GM19452 (cell line): ENCODE results near the gene DOCK4.
"Not testable (repeated sequence)": the region's sequence is repeated elsewhere in the genome, so short reads cannot be mapped to it uniquely, and the experiment has no call there.

Source experiments
- ATAC-seq: cut with Tn5 transposase; IDR thresholded peaks from one replicate; pipeline ENCODE4 v1.9.1; 2021; ENCODE audit not compliant: unreplicated experiment

The DOCK4 gene

DNA sequence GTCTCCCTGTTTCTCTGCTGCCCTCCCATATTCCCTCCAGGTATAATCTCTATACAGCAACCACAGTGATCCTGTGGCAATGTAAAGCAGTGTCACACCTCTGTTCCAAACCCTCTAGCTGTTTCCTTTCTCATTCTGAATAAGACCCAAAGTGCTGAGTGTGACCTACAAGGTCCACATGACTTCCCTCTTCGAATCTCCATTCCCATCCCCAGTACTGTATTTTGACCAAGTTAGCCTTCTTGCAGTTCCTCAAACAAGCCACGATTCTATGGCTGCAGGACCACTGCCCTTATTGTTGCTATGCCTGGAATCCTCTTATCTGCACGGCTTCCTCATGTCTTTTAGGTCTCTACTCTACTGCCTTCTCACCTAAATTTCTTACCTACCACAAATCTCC is 291.9 kb downstream of the DOCK4 start:
- ATAC-seq: no peak

DNA sequence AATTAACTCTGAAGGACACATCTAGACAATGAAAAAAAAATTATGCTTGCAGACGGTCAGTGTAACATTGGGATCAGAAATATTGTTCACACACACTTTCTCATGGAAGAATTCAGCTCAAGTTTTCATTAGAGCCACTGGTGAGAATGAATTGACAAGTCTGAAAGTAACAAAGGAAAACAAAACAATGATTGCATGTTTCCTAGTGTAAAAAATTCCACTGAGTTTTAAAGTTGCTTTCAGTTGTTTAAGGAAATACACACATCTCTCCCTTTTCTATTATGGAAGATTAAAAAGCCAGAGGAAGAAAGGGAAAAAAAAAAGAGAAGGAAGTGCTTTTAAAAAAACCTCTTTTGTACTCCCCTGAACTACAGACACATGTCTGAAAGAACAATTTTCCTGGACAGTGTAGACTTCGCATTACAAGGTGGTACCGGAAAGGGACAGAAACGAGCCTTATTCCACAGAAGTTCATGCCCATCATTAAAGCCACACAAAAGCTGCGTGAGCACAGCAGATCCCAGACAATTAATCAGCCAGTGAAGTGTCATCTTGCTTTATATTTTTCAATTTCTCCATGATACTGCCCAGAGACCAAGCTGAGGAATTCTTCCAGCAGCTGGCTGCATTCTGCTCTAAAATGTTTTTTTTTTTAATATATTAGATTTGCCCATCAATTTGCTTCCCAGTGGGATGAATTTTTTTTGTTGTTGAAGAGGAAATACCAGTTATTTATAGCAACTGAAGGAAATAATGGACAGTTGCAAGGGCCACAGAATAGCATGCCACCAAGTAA is 294.8 kb downstream of the DOCK4 start:
- no peak for ATAC-seq

DNA sequence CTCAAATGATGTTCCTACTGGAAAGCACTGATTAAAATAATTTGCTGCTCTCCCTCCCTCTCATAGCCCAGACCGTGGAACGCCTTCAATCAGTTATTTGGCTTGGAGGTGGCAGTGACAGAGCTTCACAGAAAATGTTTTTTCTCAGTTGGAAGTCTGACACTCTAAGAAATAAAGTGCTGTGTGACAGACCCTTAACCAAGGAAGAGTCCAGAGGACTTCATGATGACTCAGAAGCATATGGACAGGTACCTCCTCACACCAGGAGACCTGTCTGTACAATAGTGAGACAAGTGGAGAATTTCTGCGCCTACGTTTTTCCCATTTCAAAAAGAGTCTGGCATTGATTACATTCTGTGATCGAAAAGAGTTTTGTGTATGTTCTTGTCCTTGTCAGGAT is 295.5 kb downstream of the DOCK4 start:
- no peak for ATAC-seq

GRCh38 chr7:111908673-111909072 is 297.5 kb downstream of the DOCK4 start:
- ATAC-seq: not testable (repeated sequence)

- no peak for ATAC-seq
These were observed 302.4 kb downstream of the DOCK4 start for GRCh38 chr7:111903797-111904196.

- ATAC-seq: no peak
These were observed 303.2 kb downstream of the DOCK4 start for GRCh38 chr7:111903016-111903415.

GRCh38 chr7:111900283-111900682 is 305.9 kb downstream of the DOCK4 start:
- ATAC-seq: no peak

DNA sequence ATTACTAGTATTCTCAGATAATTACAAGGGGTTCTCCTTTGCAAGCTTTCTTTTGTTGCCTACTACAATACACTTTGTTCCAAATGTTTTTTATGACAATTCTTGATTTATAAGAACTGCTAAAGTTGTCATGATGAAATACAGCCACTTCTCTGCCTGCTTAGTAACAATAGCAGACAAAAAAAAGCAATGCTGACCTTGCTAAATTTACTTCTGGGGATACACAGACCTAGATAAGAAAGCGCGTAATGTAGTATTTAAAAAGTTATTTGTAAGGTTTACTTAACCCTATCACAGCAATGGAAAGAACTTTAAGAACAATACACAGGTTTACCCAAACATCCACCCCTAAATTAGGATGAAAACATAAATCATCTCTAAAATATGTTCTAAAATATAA is 311.1 kb downstream of the DOCK4 start:
- no peak for ATAC-seq

- no peak for ATAC-seq
These were observed 311.7 kb downstream of the DOCK4 start for GRCh38 chr7:111894518-111894917.

DNA sequence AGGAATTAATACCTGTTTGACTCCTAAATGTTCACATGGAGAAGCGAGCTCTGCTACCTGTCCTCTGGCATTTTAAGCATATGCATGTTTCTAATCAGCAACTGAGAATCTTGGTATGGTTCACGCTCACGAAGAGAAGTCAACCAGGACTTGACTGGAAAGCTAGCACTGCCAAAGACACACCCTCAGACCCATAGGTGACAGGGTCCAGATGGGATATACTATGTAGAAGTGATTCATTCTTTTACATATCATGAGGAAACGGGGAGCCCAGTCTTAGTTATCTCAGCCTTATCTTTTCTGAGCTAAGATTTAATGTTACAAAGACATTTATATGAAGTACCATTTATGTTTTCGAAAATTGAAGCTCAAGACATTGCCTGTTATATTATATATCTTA is 313.0 kb downstream of the DOCK4 start:
- ATAC-seq: no peak

DNA sequence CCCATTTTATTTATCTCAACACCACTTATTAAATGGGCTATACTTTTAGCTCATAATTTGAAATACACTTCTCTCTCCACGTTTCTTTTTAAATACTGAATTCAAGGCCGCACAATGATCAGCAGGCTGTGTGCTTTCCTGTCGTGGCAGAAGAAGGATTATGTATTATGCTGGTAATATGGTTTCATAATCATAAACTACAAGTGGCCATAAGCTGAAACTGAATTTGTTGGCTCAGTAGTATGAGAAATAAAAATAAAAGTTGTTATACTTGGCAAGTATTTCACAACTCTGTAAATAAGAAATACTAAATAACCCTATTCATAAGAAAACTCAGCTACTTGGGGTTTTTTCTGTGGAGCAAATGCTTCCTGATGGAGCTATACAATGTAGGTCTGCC is 313.6 kb downstream of the DOCK4 start:
- ATAC-seq: no peak

DNA sequence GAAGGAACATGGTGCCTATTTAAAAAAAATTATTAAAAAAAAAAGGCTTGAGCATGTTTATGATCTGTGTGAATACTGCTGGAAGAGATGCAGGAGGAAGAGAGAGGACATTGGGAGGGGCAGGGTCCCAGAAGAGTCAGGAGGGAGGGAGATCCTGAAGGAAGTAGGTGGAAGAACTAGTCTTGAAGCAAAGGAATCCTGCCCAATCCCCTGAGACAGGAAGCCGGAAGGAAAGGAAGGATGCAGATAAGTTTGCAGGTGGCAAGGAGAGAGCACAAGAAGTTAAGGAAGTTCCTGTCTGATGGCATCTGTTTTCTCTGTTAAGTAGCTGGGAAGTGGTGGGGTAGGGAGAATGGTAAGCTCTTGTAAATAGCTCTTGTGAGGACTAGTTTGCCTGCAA is 318.5 kb downstream of the DOCK4 start:
- no peak for ATAC-seq

DNA sequence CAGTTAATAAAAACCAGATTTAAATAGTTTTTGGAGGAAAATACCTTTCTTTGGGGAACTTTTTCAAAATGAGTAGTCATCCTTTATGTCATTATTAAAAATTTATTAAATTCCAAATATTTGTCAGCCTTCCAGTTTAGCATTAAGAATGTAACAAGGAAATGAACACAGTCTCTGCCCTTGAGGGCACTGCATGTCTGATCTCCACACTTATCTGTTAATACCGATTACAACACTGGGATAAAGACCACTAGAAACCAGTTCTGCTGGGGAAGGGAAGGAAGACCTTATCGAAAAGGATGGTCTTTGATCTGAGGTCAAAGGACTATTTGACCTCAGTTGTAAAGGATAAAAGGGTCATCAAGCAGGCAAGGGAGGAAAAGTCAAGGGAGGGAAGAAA is 320.0 kb downstream of the DOCK4 start:
- ATAC-seq: no peak

GRCh38 chr7:111883241-111883640 is 323.0 kb downstream of the DOCK4 start:
- no peak for ATAC-seq

- ATAC-seq: no peak
These were observed 327.4 kb downstream of the DOCK4 start for GRCh38 chr7:111878785-111879184.

DNA sequence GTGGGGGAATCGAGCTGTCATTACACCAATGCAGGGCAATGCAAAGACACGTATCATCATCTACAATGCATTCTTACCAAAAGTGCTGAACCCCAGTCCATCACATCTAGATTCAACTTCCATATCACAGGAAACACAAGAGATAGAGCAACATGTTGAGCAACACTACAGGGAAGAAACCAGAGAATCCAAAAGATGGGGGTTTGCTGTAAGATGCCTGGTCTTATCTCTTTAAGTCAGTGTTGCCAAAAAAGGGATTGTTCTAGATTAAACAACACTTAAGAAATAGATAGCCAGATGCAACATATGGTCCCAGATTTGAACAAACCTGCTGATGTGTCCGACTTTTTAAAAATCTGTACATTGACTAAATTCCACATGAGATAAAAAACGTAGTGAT is 328.3 kb downstream of the DOCK4 start:
- no peak for ATAC-seq

DNA sequence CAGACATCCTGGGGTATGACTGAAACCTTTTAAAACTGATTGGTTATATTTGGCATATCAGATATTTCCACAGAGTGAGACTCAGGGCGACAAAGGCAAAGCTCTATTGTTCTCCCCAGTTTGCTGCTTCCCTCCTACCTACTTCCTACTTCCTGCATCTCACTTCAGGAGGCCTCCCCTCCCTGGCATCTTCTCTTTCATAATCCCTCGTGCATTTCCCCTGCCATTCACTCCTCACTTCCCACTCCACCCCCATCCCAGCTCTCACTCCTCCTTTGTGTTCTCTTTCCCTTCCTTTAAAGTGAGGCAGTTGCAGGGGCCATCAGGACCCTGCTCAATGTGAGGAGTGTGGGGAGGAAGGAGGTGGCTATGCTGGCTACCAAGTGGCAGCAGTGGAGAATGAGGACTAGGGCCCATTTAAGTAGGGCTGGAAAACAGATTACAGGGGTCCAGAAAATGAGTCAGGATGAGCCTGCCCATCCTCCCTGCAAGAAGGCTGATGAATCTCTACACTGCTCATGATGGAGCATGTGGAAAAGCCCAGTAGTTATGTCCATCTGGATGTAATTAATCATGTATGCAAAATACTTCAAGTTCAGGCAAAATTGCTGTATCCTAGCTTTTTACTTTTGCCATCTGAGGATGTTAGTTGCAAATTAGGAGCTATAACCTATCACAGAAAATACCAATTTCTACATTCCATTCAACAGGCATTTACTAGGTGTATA is 332.1 kb downstream of the DOCK4 start:
- no peak for ATAC-seq

GRCh38 chr7:111873326-111873646 is 332.9 kb downstream of the DOCK4 start:
- ATAC-seq: no peak

DNA sequence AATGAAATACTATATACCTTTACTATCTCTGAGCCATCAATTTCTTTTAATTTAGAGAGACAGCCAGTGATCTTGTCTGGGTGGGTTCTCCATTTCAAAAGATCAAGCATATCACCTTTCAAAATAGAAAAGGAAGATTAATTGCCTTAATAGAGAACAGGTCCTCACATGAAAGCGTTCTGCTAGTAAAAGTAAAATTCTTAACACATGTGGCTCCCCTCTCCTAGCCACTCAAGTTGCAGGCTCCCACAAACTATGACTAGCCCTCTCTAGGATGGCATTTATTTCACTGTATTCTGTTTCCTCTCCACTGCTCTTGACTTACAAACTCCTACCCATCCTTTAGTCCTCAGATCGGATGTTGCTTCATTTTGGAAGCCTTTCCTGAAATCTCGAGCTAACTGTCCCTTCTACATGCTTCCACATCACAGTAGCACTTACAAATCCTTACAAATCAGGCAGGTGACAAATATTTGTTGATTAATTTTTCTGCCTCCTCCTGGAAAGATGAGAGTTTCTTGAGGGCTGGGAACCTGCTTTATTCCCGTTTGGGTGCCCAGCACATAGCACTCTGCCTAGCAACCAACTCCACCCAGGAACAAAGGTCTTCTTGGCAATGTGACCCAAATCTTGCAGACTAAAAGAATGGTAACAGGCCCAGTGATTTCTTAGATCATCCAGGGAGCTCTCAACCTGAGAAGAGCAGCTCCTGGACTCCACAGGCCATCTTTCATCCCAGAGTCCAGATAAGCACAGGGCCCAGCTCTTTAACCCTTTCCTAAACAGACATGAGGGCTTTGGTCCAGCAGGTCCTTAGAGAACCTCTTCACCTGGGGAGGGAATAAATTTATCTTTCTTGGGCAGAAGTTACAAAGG is 333.5 kb downstream of the DOCK4 start:
- no peak for ATAC-seq

GRCh38 chr7:111871283-111871682 is 334.9 kb downstream of the DOCK4 start:
- ATAC-seq: no peak

- no peak for ATAC-seq
These were observed 336.9 kb downstream of the DOCK4 start for GRCh38 chr7:111869280-111869679.
